HG02943 (cell line): ENCODE results near the gene XRCC1.

Source experiments
- ATAC-seq: cut with Tn5 transposase; IDR thresholded peaks from one replicate; pipeline ENCODE4 v1.9.1; 2021; ENCODE audit warnings: mild to moderate bottlenecking, low read depth, moderate library complexity; ENCODE audit not compliant: unreplicated experiment

XRCC1 gene

GRCh38 chr19:43495082-43495481 lies 80.2 kb downstream of the XRCC1 start:
- ATAC-seq, result no peak
